ENCODE results near the gene P2RY2.

DNA sequence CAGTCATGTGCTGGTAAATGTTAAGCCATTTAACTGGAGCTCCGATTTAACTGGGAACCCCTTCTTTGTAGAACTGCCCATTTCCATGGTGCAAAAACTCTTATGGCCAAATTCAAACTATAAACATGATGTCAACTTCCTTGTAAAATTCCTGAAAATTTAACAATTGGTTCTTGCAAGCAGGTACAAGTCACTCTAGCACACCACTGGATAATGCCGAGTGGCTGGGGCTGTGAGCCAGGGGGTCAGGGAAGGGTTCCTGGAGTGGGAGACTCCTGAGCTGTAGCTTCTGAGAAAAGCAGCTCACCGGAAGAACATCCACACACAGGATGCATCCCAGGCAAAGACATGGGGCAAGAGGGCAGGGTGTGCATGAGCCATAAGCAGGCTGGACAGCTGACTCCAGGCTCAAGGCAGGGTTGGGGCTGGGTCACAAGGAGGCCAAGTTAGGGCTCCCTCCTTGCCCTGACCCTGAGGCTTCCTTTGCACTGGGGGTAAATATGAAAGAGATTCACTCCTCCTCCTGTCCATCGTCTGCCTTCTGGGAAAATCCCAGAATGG lies 18.2 kb downstream of the P2RY2 start:
- TF ChIP-seq ZNF274 (IDR thresholded peaks at IDR 0.05; ENCODE audit: low read depth, low read length) (no peak), YY1 (IDR thresholded peaks at IDR 0.05; ENCODE audit: insufficient read depth, insufficient read length) (no peak), SUZ12 (IDR thresholded peaks at IDR 0.05; ENCODE audit: extremely low read depth, insufficient read depth, insufficient read length) (no peak)
